HFF-Myc (cell line): ENCODE data around the gene TACSTD2.
A peak's percentile ranks its signal among the peaks of the same experiment; 100 is the strongest.

Source experiments
- DNase-seq: peaks from one replicate; pipeline ENCODE4 v3.0.0-alpha.2; 2011; ENCODE audit warnings: low read depth; ENCODE audit errors: extremely low read depth
- H3K4me3 ChIP-seq: replicated peaks from 2 replicates; pipeline ENCODE4 v1.5.1; 2011; ENCODE audit warnings: low read depth, mild to moderate bottlenecking, control low read depth, low read length
- CTCF ChIP-seq: IDR thresholded peaks from 2 replicates; pipeline ENCODE4 v1.5.1; 2012; ENCODE audit warnings: mild to moderate bottlenecking, low read depth, low read length, control low read depth; ENCODE audit errors: missing control alignments

Gene TACSTD2

DNA sequence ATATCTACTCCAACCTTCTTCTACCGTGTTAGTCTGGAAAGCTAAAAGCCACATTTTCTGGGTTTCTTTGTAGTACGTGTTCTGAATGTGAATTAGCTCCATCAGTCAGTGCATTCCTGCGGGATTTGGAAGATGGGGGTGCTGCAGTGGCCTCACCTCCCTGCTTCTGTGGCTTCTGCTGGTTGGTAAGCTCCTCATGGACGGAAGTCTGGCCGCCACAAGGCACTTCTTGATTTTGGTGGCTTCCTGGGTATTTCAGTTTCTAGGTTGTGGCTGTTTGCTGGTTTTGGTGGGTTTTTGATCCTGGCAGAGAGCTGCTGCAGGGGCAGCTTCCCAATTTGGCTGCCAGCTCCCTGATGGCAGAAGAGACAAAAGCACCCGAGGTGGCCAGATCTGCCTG lies 20.9 kb upstream of the TACSTD2 start:
- no peak for TF ChIP-seq CTCF
- no peak for DNase-seq
- H3K4me3 ChIP-seq = no peak overlapping the region

DNA sequence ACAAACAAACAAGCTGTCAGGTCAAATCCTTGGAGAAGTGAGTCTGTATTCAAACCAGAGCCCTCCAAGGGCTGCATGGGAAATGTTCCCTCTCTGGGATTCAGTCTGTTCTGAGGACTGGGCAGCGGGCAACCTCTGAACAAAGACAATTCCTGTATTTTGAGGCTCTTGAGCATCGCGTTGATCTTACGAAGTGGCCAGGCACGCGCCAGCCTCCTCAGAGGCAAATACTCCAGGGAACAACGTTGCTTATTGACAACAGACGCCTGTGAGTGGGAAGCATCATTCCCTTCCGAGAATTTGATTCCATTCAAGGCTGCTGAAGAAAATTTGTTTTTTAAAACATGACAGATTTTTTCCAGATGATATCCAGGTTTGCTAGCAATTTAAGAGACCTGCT lies 20.0 kb upstream of the TACSTD2 start:
- no peak for DNase-seq
- no peak for TF ChIP-seq CTCF
- H3K4me3 ChIP-seq = no peak overlapping the region

DNA sequence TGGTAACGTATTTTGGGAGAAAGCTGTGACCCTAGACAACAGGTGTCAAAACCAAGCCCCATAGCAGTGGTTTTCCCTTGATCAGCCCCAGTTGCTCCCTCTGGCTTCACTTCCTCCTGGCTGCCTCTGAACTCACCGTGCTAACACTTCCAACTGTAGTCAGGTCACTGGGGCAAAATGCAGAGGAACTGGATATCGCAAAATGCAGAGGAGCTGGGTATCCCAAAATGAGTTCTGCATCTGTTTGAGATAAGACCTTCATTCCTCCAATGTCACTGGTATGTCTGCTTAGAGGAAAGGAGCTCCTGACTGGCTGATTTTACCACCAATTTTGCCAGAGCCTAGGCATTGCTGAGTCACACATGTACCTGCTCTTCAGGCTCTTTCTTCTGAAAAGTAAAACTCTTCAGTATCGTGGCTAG lies 19.6 kb upstream of the TACSTD2 start:
- DNase-seq = no peak
- no peak for TF ChIP-seq CTCF
- no peak overlapping the region for H3K4me3 ChIP-seq

DNA sequence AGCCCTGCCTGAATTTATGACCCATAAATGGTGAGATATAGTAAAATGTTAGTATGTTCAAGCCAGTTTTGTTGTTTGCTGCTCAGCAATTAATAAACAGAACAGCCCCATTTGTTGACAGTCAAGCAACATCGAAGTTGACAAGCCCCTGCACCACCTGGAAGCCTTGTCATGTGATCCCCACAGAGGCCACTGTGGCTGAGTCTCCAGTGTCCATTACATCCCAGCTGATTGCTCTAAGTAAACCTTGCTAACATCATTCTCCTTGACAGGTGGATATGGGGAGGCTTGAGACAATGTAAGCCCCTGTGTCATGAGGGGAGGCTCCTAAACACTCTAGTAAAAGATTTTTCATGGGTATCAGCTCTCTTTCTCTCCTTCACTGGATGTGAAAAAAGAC lies 17.5 kb upstream of the TACSTD2 start:
- no peak overlapping the region for H3K4me3 ChIP-seq
- no peak for TF ChIP-seq CTCF
- DNase-seq = no peak

- DNase-seq = peak; percentile 65
- TF ChIP-seq CTCF = no peak
- no peak overlapping the region for H3K4me3 ChIP-seq
These were observed 15.6 kb upstream of the TACSTD2 start for GRCh38 chr1:58592522-58593134.

DNA sequence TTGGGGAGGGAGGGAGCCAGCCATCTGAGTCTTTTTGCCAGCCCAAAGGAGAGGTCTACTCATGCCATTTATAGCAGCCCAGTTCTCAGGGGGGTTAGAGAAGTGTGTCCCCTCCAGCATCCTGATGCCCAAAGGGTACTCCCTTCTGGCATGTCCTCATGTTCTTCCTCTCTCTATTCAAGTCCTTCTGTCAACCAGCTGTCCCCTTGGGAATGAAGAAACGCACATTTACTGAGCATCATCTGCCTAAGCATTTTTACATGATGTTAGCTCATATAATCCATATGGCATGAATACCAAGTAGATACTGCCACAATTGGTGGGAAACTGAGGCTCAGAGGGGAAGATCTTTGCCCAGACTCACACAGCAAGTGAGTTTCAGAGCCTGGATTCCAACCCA lies 14.8 kb upstream of the TACSTD2 start:
- no peak for DNase-seq
- TF ChIP-seq CTCF = no peak
- H3K4me3 ChIP-seq = no peak overlapping the region

DNA sequence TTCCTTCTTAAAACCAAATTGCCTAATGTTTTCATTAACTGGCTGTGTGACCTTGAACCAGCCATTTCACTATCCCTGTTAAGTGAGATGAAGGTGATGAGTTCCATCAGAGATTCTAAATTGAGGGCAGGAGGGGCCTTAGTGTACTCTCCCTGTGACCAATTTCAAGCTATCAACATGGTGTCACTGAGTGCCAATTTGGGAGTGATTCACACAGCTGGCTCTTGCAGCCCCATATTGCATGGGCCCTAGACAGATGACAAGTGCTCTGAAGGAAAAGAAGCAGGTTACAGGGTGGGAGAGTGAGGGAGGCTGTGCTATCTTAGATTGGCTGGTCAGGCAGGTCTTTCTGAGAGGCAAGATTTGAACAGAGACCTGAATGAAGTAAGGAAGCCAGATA lies 13.0 kb upstream of the TACSTD2 start:
- TF ChIP-seq CTCF = no peak
- DNase-seq = no peak
- no peak overlapping the region for H3K4me3 ChIP-seq
